ENCODE data around the gene ITPR3. TPM values are rescaled to one million over a fixed set of nuclear protein-coding genes. Genes with fewer than 3 reads are reported as not detected.
A peak's percentile ranks its signal among the peaks of the same experiment; 100 is the strongest.

ITPR3 gene
- total and polyA plus RNA-seq, 2 of the 13 experiments (the other 11 are each of a cell fraction or from before 2014, with no cell fraction given), result 3.8 to 21.4 TPM

- no peak for TF ChIP-seq JUNB (CRISPR knock-in tag; IDR thresholded peaks at IDR 0.05; ENCODE audit: borderline replicate concordance)
- TF ChIP-seq ZNF614 (CRISPR knock-in tag; IDR thresholded peaks at IDR 0.05; ENCODE audit: borderline replicate concordance), result no peak
- no peak for TF ChIP-seq ATRX (CRISPR knock-in tag; IDR thresholded peaks at IDR 0.05; ENCODE audit: borderline replicate concordance)
Observed at GRCh38 chr6:33633084-33633461, 12.0 kb downstream of the ITPR3 start (continued).

- intact Hi-C loops (cut with micrococcal nuclease; ENCODE audit: unreplicated experiment), result loop anchor here (1.0 to 10.0 kb wide), 2 partner anchors 23 to 71 kb away; no protein-coding TSS in a partner anchor
- Histone ChIP-seq H3K4me3 (replicated peaks in 1 of 3; ENCODE audit: insufficient read depth in 1 of 3, low read depth in 2 of 3, low read length in 3 of 3) (peak overlapping the region; percentile 58 to 84 (median 60)), H3K4me2 (ENCODE audit: low read depth, low read length) (peak overlapping the region; percentile 100), H3K27ac (ENCODE audit: extremely low read length, insufficient read depth, low read length) (no peak overlapping the region), H3K36me3 (replicated peaks in 1 of 2; ENCODE audit: control insufficient read depth in 1 of 2, insufficient read depth in 2 of 2, low read length in 2 of 2) (no peaks in the 10 kb centered on the region), H3K9ac (ENCODE audit: insufficient read depth, low read depth, low read length) (peak overlapping the region; percentile 43; the same call in 1 of the 2 replicates), H3K27me3 (ENCODE audit: control insufficient read depth in 1 of 2, insufficient read depth in 2 of 2, low read length in 2 of 2) (no peaks in the 10 kb centered on the region), H3K9me3 (ENCODE audit: low read length) (no peaks in the 10 kb centered on the region), H2AFZ (ENCODE audit: low read length) (peak overlapping the region; percentile 72), H3K79me2 (ENCODE audit: insufficient read depth, low read length) (no peaks in the 10 kb centered on the region), H3K4me1 (ENCODE audit: insufficient read depth, low read length) (peaks cover 34% of the 10 kb centered on the region), H4K20me1 (ENCODE audit: insufficient read depth, low read length) (peaks cover 12% of the 10 kb centered on the region; the same call in 1 of the 2 replicates)
- DNase-seq (ENCODE audit: low spot score) (no peak), FAIRE-seq (no peak), ATAC-seq (peak; percentile 81)
- POLR2A ChIA-PET, result interaction anchor here (1.1 to 4.0 kb wide), 7 partner anchors 11 to 78 kb away, joined by 3 to 23 read pairs (median 3); partner anchors contain the start of genes BAK1, ITPR3 and UQCC2
- no TSS peak for BruUV-seq (replicated peaks)
- 0% methylated on average over 9 of the region's 86 CpGs for WGBS (ENCODE audit: low lambda C conversion rate)
- in situ Hi-C loops (cut with HindIII; ENCODE audit: extremely low pct_ligation_motif_present, low pct_unique_long_range_greater_than_20kb), result no loop called here
- CTCF ChIA-PET (ENCODE audit: low intra/inter-chr PET ratio, low total read pairs), result interaction anchor here (1.0 to 4.1 kb wide), 5 partner anchors 13 to 48 kb away, joined by 6 to 72 read pairs (median 7); partner anchors contain the start of gene ITPR3
- TF ChIP-seq TEAD2 (CRISPR knock-in tag; IDR thresholded peaks at IDR 0.05), result 0 out of 2 replicates have a peak, but pooled peaks have one; percentile 45
- no peak for TF ChIP-seq THYN1 (CRISPR knock-in tag; IDR thresholded peaks at IDR 0.05; ENCODE audit: borderline replicate concordance, low read depth)
- no peak for TF ChIP-seq ZNF468 (CRISPR knock-in tag; IDR thresholded peaks at IDR 0.05)
- TF ChIP-seq SIN3A (IDR thresholded peaks at IDR 0.05; ENCODE audit: borderline replicate concordance, low read depth, low read length), result peak; percentile 52; the same call in 1 of the 2 replicates
- TF ChIP-seq DMAP1 (CRISPR knock-in tag; IDR thresholded peaks at IDR 0.05), result peak; percentile 38; the same call in 1 of the 2 replicates
- no peak for TF ChIP-seq NBN (conservative IDR thresholded peaks at IDR 0.05)
- TF ChIP-seq JUN (CRISPR knock-in tag; IDR thresholded peaks at IDR 0.05), result no peak
- no peak for TF ChIP-seq MAZ (IDR thresholded peaks at IDR 0.05; ENCODE audit: borderline replicate concordance, low read depth, low read length)
- TF ChIP-seq MAZ (CRISPR knock-in tag; IDR thresholded peaks at IDR 0.05; ENCODE audit: low read depth), result peak; percentile 50
- peak; percentile 19; the same call in 1 of the 2 replicates for TF ChIP-seq ZNF143 (CRISPR knock-in tag; IDR thresholded peaks at IDR 0.05)
- TF ChIP-seq ARID4A (CRISPR knock-in tag; IDR thresholded peaks at IDR 0.05; ENCODE audit: borderline replicate concordance), result peak; percentile 26; the same call in 1 of the 2 replicates
- no peak for TF ChIP-seq SIX4 (CRISPR knock-in tag; IDR thresholded peaks at IDR 0.05)
- peak in 1 of 2 experiments; percentile 59; a peak in 2 of 4 replicates for TF ChIP-seq POLR2A (IDR thresholded peaks at IDR 0.05; ENCODE audit: insufficient read depth in 1 of 2, low read depth in 2 of 2, low read length in 2 of 2)
- TF ChIP-seq ZNF850 (CRISPR knock-in tag; conservative IDR thresholded peaks at IDR 0.05), result 0 out of 2 replicates have a peak, but pooled peaks have one; percentile 9
- 0 out of 2 replicates have a peak, but pooled peaks have one; percentile 3 for TF ChIP-seq RFX5 (IDR thresholded peaks at IDR 0.05; ENCODE audit: low read depth, low read length)
- no peak for TF ChIP-seq REXO4 (CRISPR knock-in tag; IDR thresholded peaks at IDR 0.05; ENCODE audit: borderline replicate concordance)
- TF ChIP-seq ZNF333 (CRISPR knock-in tag; IDR thresholded peaks at IDR 0.05; ENCODE audit: borderline replicate concordance), result no peak
Observed at GRCh38 chr6:33633462-33634158, 12.5 kb downstream of the ITPR3 start.

All from HepG2 (cell line).